C4-2B (cell line): ENCODE results near the gene ADARB2.

Experiments used
- CTCF ChIP-seq: fragments of 450-650 bp; conservative IDR thresholded peaks from 2 replicates; pipeline ENCODE4 v1.5.1; 2017; ENCODE audit warnings: mild to moderate bottlenecking
- ZFX ChIP-seq: fragments of 450-650 bp; IDR thresholded peaks from 2 replicates; pipeline ENCODE4 v1.6.1; 2017

GRCh38 chr10:1212571-1213141, 524.7 kb downstream of the ADARB2 start:
- no peak for TF ChIP-seq CTCF
- no peak for TF ChIP-seq ZFX
